D341Med (cell line): ENCODE data around the gene MAPK8IP1.

ENCODE experiments used
- DNase-seq: peaks from one replicate; pipeline ENCODE4 v3.0.0; 2012; ENCODE audit warnings: low spot score

MAPK8IP1 gene

DNA sequence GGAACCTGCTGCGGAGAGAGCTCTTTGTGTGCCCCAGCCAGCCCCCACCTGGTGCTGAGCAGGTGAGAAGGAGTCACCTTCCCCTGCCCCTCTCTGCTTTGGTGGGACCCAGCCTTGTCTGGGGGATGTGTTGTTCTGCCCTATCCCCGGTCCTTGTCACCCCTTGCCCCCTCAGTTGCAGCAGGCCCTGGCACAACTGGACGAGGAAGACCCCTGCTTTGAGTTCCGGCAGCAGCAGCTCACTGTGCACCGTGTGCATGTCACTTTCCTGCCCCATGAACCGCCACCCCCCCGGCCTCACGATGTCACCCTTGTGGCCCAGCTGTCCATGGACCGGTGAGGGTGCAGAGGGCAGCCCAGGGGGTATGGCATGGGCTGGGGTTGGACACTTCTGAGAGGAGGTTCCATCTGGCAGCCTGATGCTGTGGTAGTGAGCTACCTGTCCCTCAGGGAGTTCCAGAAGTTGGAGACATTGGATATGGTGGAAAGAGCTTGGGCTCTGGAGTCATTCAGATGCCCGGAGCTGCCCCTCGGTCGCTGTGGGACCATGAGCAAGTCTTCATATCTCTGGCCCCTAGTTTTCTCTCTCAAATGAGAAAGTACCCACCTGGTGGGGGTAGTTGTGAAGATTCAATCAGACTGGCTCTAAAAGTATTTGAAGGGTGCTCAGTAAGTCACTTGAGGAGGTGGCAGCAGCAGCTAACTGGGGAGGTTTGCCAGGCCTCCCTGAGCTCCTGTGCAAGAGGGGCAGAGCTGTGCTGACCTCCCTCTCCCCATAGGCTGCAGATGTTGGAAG is 41.3 kb downstream of the MAPK8IP1 start:
- no peak for DNase-seq

DNA sequence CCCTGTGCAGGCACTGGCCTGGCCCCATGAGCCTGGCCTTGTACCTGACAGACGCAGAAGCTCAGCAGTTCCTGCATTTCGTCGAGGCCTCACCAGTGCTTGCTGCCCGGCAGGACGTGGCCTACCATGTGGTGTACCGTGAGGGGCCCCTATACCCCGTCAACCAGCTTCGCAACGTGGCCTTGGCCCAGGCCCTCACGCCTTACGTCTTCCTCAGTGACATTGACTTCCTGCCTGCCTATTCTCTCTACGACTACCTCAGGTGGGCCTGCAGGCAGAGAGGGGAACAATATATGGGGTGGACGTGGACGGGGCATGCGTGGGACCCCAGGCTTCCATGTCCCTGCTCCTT is 41.9 kb downstream of the MAPK8IP1 start:
- DNase-seq, result no peak

DNA sequence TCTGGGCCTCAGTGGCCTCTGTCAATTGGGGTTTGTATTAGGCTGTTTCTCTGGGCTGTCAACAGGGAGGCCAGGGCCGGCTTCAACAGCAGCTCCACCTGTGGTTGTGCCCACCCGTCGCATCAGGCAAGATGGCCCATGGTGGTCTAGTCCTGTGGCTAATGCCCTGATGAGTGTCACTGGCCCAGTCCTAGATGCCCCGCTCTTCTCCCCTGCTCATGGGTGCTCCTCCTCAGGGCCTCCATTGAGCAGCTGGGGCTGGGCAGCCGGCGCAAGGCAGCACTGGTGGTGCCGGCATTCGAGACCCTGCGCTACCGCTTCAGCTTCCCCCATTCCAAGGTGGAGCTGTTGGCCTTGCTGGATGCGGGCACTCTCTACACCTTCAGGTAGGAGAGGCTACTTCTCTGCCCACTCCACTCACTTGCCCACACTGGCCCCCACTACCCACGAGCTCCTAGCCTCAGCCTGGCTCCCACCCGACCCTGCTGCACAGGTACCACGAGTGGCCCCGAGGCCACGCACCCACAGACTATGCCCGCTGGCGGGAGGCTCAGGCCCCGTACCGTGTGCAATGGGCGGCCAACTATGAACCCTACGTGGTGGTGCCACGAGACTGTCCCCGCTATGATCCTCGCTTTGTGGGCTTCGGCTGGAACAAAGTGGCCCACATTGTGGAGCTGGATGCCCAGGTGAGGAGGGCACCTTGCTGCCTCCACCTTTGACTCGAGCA is 42.4 kb downstream of the MAPK8IP1 start:
- no peak for DNase-seq

DNA sequence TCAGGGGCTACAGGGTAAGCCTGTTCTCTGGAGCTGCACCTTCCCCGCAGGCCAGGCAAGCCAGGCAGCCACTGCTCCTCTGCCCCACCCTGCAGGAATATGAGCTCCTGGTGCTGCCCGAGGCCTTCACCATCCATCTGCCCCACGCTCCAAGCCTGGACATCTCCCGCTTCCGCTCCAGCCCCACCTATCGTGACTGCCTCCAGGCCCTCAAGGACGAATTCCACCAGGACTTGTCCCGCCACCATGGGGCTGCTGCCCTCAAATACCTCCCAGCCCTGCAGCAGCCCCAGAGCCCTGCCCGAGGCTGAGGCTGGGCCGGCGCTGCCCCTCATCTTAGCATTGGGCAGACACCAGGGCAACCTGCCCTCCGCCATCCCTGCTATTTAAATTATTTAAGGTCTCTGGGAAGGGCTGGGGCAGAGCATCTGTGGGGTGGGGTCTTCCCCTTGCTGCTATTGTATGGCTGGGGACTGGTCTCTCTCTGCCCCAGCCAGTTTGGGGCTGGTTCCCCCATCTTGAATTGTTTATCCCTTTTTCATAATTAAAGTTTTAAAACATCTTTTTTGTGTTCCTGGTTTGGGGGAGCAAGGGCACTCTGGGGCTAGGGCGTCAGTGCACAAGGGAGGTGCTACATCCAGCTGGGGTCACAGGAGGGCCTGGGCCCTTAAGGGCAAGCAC is 43.2 kb downstream of the MAPK8IP1 start:
- no peak for DNase-seq

GRCh38 chr11:45929486-45930030 is 44.1 kb downstream of the MAPK8IP1 start:
- no peak for DNase-seq

- DNase-seq, result no peak
Observed at GRCh38 chr11:45930031-45930794, 44.8 kb downstream of the MAPK8IP1 start.

DNA sequence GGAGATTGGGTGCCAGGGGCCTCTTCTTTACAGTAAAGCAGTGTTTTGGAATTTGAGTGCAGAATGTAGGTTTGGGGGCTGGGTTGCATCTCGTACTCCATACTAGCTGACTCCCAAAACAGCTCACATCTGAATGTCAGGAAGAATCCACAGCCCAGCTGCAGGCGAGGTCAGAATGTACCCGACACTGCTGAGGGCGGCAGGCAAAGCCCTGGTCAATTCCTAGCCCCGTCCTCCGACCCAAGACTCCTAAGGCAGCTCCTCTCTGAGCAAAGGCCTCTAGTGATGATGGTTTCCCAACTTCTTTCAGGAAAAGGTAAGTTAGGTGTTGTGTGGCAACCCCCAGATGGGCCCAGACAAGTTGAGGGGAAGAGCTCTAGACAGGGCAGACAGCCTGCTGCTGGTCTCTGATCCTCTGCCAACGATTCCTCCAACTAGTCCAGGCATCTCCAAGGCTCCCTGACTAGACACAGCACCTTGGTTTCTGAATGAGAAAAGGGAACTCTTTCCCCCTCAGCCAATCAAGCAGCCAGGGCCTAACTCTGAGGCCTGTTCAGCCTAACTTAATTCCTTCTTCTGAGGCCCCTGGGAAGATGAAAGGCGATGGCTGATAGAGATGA is 45.6 kb downstream of the MAPK8IP1 start:
- no peak for DNase-seq

GRCh38 chr11:45931739-45932138 is 46.3 kb downstream of the MAPK8IP1 start:
- DNase-seq, result no peak

DNA sequence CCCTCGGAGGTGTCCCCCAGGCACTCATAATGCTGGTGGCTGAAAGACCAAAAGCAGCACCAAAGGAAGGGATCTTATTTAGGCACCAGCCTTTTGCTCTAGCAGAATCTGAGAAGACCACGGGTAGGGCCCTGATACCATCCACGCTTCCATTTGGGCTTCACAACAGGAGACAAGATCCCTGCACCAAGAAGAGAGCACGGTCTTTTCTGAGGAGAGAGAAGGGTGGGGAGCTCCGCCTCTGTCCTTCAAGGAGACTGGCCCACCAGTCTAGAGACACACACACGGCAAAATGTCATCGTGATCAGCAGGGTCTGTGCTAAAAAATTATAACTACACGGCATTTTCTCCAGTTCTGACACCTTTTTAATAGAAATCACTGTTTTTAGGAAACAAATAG is 46.8 kb downstream of the MAPK8IP1 start:
- DNase-seq, result no peak

GRCh38 chr11:45933131-45933831 is 47.8 kb downstream of the MAPK8IP1 start:
- DNase-seq, result no peak

GRCh38 chr11:45933846-45934579 is 48.6 kb downstream of the MAPK8IP1 start:
- no peak for DNase-seq

DNA sequence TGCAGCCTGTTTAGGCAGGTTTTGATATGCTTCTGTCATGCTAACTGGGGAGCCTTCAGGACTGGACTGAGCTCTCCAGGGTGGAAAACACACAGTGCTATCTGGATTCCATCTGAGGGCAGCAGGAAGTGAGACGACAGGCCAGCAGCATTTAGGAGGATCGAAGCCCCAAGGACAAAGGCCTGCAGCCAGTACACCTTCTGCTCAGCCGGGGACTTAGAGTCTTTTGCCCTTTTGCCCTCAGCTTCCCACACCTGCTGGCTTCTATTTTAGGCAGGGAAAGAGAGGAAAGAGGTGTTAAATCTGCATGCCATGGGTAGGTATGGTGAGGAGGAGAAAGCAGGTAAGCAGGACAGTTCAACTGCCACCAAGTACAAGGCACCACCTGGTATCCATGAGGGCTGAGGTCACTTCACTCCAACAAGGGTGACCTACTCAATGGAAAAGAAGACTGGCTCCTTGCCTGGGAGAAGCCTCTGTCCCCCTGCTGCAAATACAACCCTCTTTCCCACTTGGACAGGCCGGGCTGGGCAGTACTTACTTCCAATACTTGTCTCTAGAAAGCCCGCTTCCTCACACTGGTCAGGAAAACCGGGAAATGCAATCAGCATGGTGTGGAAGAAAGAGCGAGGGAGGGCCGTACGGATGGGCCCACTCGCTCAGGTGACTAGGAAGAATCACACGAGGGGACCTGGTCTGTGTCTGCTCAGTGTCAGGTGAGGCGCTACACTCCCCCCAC is 49.3 kb downstream of the MAPK8IP1 start:
- DNase-seq, result no peak

DNA sequence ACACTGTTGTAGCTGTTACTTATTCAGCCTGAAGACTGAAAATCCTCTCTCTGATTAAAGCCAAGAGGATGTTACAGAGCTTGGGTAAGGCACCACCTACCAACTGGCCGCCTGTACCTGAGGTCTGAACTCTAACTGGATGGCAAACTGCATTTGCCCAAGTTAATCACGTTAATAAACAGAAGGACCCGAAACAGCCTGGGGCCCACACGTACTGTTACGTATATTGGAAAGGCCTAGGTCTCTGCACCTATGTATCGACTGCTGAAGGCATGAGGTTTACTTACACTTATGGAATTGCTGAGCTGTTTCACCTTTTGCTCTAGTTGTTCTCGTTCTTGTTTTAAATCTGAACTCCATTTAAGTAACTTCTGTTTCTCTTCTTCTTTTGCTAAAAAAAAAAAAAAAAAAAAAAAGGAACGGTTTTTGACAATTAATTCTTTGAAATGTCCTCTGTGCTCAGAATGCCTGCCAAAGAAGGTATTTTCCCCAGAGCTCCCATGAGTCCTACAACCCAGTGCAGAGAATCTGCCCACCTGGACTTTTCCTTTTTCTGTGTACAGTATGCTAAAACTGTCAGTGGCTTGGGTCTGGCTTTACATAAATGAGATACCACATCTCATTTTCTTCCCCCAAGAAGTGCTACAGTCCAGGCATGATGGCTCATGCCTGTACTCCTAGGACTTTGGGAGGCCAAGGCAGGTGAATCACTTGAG is 50.1 kb downstream of the MAPK8IP1 start:
- no peak for DNase-seq

DNA sequence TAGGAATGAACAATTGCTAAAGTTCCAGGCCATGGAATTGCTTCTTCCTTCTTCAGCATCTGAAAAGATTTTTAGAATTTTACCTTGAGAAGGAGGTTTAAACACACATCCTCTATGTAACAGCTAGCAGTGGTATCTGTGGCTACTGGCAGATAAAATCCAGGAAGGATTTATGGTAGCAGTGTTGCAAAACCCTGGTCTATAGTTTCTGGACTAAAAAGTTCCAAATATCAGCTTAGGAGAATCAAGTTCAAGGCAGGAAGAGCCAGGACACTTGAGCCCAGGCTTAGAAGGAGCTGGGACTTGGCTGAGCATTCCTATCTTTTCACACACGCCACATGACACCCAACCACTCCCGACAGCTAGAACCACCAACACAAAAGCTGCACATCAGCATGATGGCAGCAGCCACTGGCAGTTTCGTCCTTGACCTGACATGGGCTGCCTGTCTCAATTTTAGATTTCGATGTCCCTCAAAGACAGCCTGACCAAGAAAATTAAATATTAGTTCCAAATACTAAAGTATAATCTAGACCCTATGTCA is 51.1 kb downstream of the MAPK8IP1 start:
- no peak for DNase-seq

GRCh38 chr11:45937916-45938315 is 52.5 kb downstream of the MAPK8IP1 start:
- no peak for DNase-seq

DNA sequence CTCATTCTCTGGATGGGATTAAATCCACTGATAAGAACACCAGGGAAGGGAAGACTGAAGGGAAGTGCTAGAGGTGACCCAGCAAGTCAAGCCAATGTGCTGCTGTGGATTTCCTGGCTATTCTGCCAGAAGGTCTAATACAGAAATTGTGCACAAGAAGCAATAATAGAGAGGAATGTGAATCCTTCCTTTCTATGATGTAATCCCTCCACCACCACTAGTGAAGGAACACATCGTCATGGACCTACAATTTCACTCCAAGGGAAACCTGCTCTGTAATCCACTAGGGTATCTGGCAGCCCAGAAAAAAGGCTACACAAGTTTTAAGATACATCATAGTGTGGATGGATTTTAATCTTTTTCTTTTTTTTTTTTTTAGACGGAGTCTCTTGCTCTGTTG is 54.4 kb downstream of the MAPK8IP1 start:
- DNase-seq, result no peak

GRCh38 chr11:45941285-45941684 is 55.8 kb downstream of the MAPK8IP1 start:
- no peak for DNase-seq

GRCh38 chr11:45942381-45942780 is 56.9 kb downstream of the MAPK8IP1 start:
- no peak for DNase-seq
